HEK293 (cell line): ENCODE measurements around the gene ADM2.

Experiments
- CTCF ChIA-PET: fragments of 350-600 bp; formaldehyde crosslinking; extraction: SDS; loops from one replicate; lab custom pipeline; 2021; ENCODE audit warnings: antibody characterized with exemption; lab: Yijun Ruan, JAX
- POLR2A ChIA-PET: fragments of 300-600 bp; formaldehyde crosslinking; extraction: SDS; loops from one replicate; lab custom pipeline; 2020; ENCODE audit warnings: antibody characterized with exemption, inconsistent platforms; lab: Yijun Ruan, JAX
- H3K27ac ChIP-seq: fragments of 200-500 bp; sonication (Bioruptor generic); 2 replicates; pipeline ENCODE4 v1.5.1; 2014; ENCODE audit warnings: low read depth, low read length, control low read depth, inconsistent platforms; ENCODE audit errors: extremely low read depth
- H3K36me3 ChIP-seq, 2 experiments: fragments of 200-500 bp in 1 of 2; sonication (Bioruptor generic) in 1 of 2; 1 replicate in 1 of 2; 2 replicates in 1 of 2; pipeline ENCODE4 v1.5.1; 2014 to 2017; ENCODE audit warnings: inconsistent platforms in 2 of 2, low read length in 2 of 2; ENCODE audit not compliant: control insufficient read depth in 2 of 2, insufficient read depth in 1 of 2
- H3K4me1 ChIP-seq: fragments of 200-500 bp; sonication (Bioruptor generic); 2 replicates; pipeline ENCODE4 v1.5.1; 2014; ENCODE audit warnings: mild to moderate bottlenecking, low read length, inconsistent platforms; ENCODE audit not compliant: control insufficient read depth, insufficient read depth
- H3K4me3 ChIP-seq: 2 replicates; pipeline ENCODE4 v1.5.1; 2011; ENCODE audit warnings: low read depth, mild to moderate bottlenecking, control low read depth, low read length, moderate library complexity
- H3K9me3 ChIP-seq: fragments of 200-500 bp; sonication (Bioruptor generic); 2 replicates; pipeline ENCODE4 v1.5.1; 2014; ENCODE audit warnings: low read depth, low read length, inconsistent platforms; ENCODE audit not compliant: control insufficient read depth, insufficient read depth
- FEZF1 ChIP-seq: fragments of 450-650 bp; formaldehyde crosslinking; IDR thresholded peaks from 2 replicates; pipeline ENCODE4 v1.5.1; 2016; ENCODE audit warnings: missing biosample characterization, missing genetic modification characterization
- GLIS2 ChIP-seq: fragments of 450-650 bp; formaldehyde crosslinking; IDR thresholded peaks from 2 replicates; pipeline ENCODE4 v1.5.1; 2016; ENCODE audit warnings: missing biosample characterization, missing genetic modification characterization
- HOXA7 ChIP-seq: sonication (generic); formaldehyde crosslinking; IDR thresholded peaks from 2 replicates; pipeline ENCODE4 v1.8.1; 2022; ENCODE audit warnings: missing genetic modification reagents, borderline replicate concordance
- INSM2 ChIP-seq: fragments of 450-650 bp; formaldehyde crosslinking; IDR thresholded peaks from 2 replicates; pipeline ENCODE4 v1.5.1; 2016; ENCODE audit warnings: missing biosample characterization, missing genetic modification characterization
- KLF8 ChIP-seq: fragments of 450-650 bp; formaldehyde crosslinking; IDR thresholded peaks from 2 replicates; pipeline ENCODE4 v1.5.1; 2016; ENCODE audit warnings: missing biosample characterization, missing genetic modification characterization
- OSR2 ChIP-seq: fragments of 450-650 bp; formaldehyde crosslinking; IDR thresholded peaks from 2 replicates; pipeline ENCODE4 v1.5.1; 2016; ENCODE audit warnings: missing biosample characterization, missing genetic modification characterization
- PRDM1 ChIP-seq: fragments of 450-650 bp; formaldehyde crosslinking; IDR thresholded peaks from 2 replicates; pipeline ENCODE4; 2016; ENCODE audit warnings: missing biosample characterization, missing genetic modification characterization
- PRDM4 ChIP-seq: fragments of 450-650 bp; formaldehyde crosslinking; IDR thresholded peaks from 2 replicates; pipeline ENCODE4 v1.5.1; 2017; ENCODE audit warnings: missing biosample characterization, missing genetic modification characterization
- SP2 ChIP-seq: fragments of 450-650 bp; formaldehyde crosslinking; IDR thresholded peaks from 2 replicates; pipeline ENCODE4 v1.5.1; 2016; ENCODE audit warnings: missing biosample characterization, missing genetic modification characterization
- ZBTB11 ChIP-seq: fragments of 450-650 bp; formaldehyde crosslinking; conservative IDR thresholded peaks from 2 replicates; pipeline ENCODE4 v1.5.1; 2016; ENCODE audit warnings: low read depth, missing biosample characterization, missing genetic modification characterization
- ZBTB17 ChIP-seq: fragments of 450-650 bp; formaldehyde crosslinking; IDR thresholded peaks from 2 replicates; pipeline ENCODE4 v1.5.1; 2016; ENCODE audit warnings: missing biosample characterization, missing genetic modification characterization
- ZBTB48 ChIP-seq: fragments of 450-650 bp; formaldehyde crosslinking; IDR thresholded peaks from 2 replicates; pipeline ENCODE4 v1.5.1; 2016; ENCODE audit warnings: missing biosample characterization, missing genetic modification characterization
- ZEB2 ChIP-seq: fragments of 450-650 bp; formaldehyde crosslinking; IDR thresholded peaks from 2 replicates; pipeline ENCODE4 v1.5.1; 2016; ENCODE audit warnings: missing biosample characterization, missing genetic modification characterization
- ZIC2 ChIP-seq: fragments of 450-650 bp; formaldehyde crosslinking; IDR thresholded peaks from 2 replicates; pipeline ENCODE4 v1.5.1; 2016; ENCODE audit warnings: missing biosample characterization, missing genetic modification characterization
- ZNF16 ChIP-seq: fragments of 450-650 bp; formaldehyde crosslinking; IDR thresholded peaks from 2 replicates; pipeline ENCODE4 v1.5.1; 2016; ENCODE audit warnings: low read depth, missing biosample characterization, missing genetic modification characterization
- ZNF24 ChIP-seq: fragments of 450-650 bp; formaldehyde crosslinking; IDR thresholded peaks from 2 replicates; pipeline ENCODE4 v1.5.1; 2016; ENCODE audit warnings: missing biosample characterization, missing genetic modification characterization
- ZNF266 ChIP-seq: fragments of 450-650 bp; formaldehyde crosslinking; IDR thresholded peaks from 2 replicates; pipeline ENCODE4 v1.5.1; 2016; ENCODE audit warnings: missing biosample characterization, missing genetic modification characterization, low read depth
- ZNF335 ChIP-seq: fragments of 450-650 bp; formaldehyde crosslinking; conservative IDR thresholded peaks from 2 replicates; pipeline ENCODE4 v1.5.1; 2016; ENCODE audit warnings: missing biosample characterization, missing genetic modification characterization
- ZNF426 ChIP-seq: fragments of 450-650 bp; formaldehyde crosslinking; IDR thresholded peaks from 2 replicates; pipeline ENCODE4 v1.5.1; 2017; ENCODE audit warnings: missing biosample characterization, missing genetic modification characterization, mild to moderate bottlenecking, inconsistent platforms, moderate library complexity
- ZNF513 ChIP-seq: fragments of 450-650 bp; IDR thresholded peaks from 2 replicates; pipeline ENCODE4 v1.5.1; 2018; ENCODE audit warnings: missing biosample characterization, missing genetic modification characterization
- ZNF558 ChIP-seq: fragments of 450-650 bp; formaldehyde crosslinking; IDR thresholded peaks from 2 replicates; pipeline ENCODE4 v1.5.1; 2016; ENCODE audit warnings: missing biosample characterization, missing genetic modification characterization
- ZNF629 ChIP-seq: fragments of 450-650 bp; formaldehyde crosslinking; IDR thresholded peaks from 2 replicates; pipeline ENCODE4 v1.5.1; 2017; ENCODE audit warnings: missing biosample characterization, missing genetic modification characterization
- ZNF645 ChIP-seq: fragments of 450-650 bp; formaldehyde crosslinking; IDR thresholded peaks from 2 replicates; pipeline ENCODE4; 2016; ENCODE audit warnings: missing biosample characterization, missing genetic modification characterization
- ZNF654 ChIP-seq: fragments of 450-650 bp; formaldehyde crosslinking; IDR thresholded peaks from 2 replicates; pipeline ENCODE4 v1.5.1; 2016; ENCODE audit warnings: low read depth, missing biosample characterization, missing genetic modification characterization
- ZNF704 ChIP-seq: fragments of 450-650 bp; formaldehyde crosslinking; IDR thresholded peaks from 2 replicates; pipeline ENCODE4 v1.5.1; 2016; ENCODE audit warnings: missing biosample characterization, missing genetic modification characterization
- ZXDB ChIP-seq: fragments of 450-650 bp; formaldehyde crosslinking; IDR thresholded peaks from 2 replicates; pipeline ENCODE4 v1.5.1; 2016; ENCODE audit warnings: missing biosample characterization, missing genetic modification characterization

Gene ADM2

GRCh38 chr22:50498322-50498890, 17.1 kb downstream of the ADM2 start:
- POLR2A ChIA-PET, result interaction anchor here (0.6 to 3.8 kb wide), 10 partner anchors 9 to 256 kb away, joined by 3 to 33 read pairs (median 4); partner anchors contain the start of genes CHKB, HDAC10, LMF2 and MIOX
- CTCF ChIA-PET, result interaction anchor here (0.6 to 3.7 kb wide), 32 partner anchors 8 to 410 kb away, joined by 3 to 24 read pairs (median 4); partner anchors contain the start of genes ADM2, HDAC10, LMF2 and MIOX
- H3K36me3 ChIP-seq, result peaks cover 0 to 14% of the 10 kb centered on the region in 2 experiments; a peak in 1 of 3 replicates
- no peak overlapping the region for H3K4me3 ChIP-seq
- no peaks in the 10 kb centered on the region for H3K9me3 ChIP-seq
- no peak overlapping the region; the same call in 1 of the 2 replicates for H3K27ac ChIP-seq
- no peaks in the 10 kb centered on the region for H3K4me1 ChIP-seq
- TF ChIP-seq ZNF24, result 0 out of 2 replicates have a peak, but pooled peaks have one; percentile 48
- no peak; the same call in 1 of the 2 replicates for TF ChIP-seq ZNF513 (tag by site-specific recombination)
- TF ChIP-seq ZNF266 (tag by site-specific recombination), result no peak
- no peak for TF ChIP-seq OSR2 (tag by site-specific recombination)
- TF ChIP-seq GLIS2 (tag by site-specific recombination), result peak; percentile 75
- TF ChIP-seq ZNF16 (tag by site-specific recombination), result no peak
- 0 out of 2 replicates have a peak, but pooled peaks have one; percentile 28 for TF ChIP-seq ZXDB (tag by site-specific recombination)
- TF ChIP-seq SP2 (tag by site-specific recombination), result peak; percentile 91
- TF ChIP-seq PRDM4 (tag by site-specific recombination), result no peak
- TF ChIP-seq PRDM1, result peak; percentile 38; the same call in 1 of the 2 replicates
- no peak for TF ChIP-seq INSM2 (tag by site-specific recombination)
- TF ChIP-seq HOXA7 (CRISPR knock-in tag), result no peak
- no peak for TF ChIP-seq ZNF558 (tag by site-specific recombination)
- TF ChIP-seq ZNF629, result peak; percentile 36; the same call in 1 of the 2 replicates
- no peak for TF ChIP-seq ZNF335 (tag by site-specific recombination)
- TF ChIP-seq ZBTB11 (tag by site-specific recombination), result no peak
- TF ChIP-seq ZEB2 (tag by site-specific recombination), result peak; percentile 43; the same call in 1 of the 2 replicates
- TF ChIP-seq ZBTB48 (tag by site-specific recombination), result 0 out of 2 replicates have a peak, but pooled peaks have one; percentile 33
- TF ChIP-seq FEZF1 (tag by site-specific recombination), result no peak
- peak; percentile 40; the same call in 1 of the 2 replicates for TF ChIP-seq ZIC2 (tag by site-specific recombination)
- TF ChIP-seq ZBTB17 (tag by site-specific recombination), result peak; percentile 86
- no peak for TF ChIP-seq ZNF645 (tag by site-specific recombination)
- peak; percentile 88 for TF ChIP-seq ZNF654 (tag by site-specific recombination)
- TF ChIP-seq ZNF704, result no peak
- TF ChIP-seq KLF8, result peak; percentile 56
- no peak for TF ChIP-seq ZNF426
